GM12801 (cell line): Measurements from ENCODE around the gene STK33.

Source experiments
- TF ChIP-seq, protein P1 (sequence below): IDR thresholded peaks from one replicate; pipeline ENCODE4 v1.5.1; 2011; ENCODE audit warnings: control low read depth; ENCODE audit not compliant: insufficient read length; ENCODE audit errors: extremely low read depth

STK33 gene

DNA sequence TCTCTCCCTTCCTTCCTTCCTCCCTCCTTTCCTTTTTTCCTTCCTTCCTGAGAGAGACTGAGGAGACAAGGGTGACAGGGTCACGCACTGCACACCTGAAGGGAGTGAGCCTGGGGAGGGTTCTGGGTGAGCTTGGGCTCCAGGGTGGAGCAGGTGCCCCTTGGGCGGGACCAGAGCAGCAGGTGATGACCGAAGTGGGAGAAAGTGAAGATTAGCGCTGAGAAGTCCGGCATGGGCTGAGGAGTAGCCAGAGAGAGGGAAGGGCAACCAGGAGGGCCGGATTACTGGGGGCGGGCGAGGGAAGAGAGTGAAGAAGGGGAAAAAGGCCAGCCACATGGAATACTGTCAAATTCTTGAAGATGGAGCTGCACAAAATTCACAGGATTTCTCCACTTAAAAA lies 231.1 kb downstream of the STK33 start:
- TF ChIP-seq, protein P1, sequence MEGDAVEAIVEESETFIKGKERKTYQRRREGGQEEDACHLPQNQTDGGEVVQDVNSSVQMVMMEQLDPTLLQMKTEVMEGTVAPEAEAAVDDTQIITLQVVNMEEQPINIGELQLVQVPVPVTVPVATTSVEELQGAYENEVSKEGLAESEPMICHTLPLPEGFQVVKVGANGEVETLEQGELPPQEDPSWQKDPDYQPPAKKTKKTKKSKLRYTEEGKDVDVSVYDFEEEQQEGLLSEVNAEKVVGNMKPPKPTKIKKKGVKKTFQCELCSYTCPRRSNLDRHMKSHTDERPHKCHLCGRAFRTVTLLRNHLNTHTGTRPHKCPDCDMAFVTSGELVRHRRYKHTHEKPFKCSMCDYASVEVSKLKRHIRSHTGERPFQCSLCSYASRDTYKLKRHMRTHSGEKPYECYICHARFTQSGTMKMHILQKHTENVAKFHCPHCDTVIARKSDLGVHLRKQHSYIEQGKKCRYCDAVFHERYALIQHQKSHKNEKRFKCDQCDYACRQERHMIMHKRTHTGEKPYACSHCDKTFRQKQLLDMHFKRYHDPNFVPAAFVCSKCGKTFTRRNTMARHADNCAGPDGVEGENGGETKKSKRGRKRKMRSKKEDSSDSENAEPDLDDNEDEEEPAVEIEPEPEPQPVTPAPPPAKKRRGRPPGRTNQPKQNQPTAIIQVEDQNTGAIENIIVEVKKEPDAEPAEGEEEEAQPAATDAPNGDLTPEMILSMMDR = no peak

DNA sequence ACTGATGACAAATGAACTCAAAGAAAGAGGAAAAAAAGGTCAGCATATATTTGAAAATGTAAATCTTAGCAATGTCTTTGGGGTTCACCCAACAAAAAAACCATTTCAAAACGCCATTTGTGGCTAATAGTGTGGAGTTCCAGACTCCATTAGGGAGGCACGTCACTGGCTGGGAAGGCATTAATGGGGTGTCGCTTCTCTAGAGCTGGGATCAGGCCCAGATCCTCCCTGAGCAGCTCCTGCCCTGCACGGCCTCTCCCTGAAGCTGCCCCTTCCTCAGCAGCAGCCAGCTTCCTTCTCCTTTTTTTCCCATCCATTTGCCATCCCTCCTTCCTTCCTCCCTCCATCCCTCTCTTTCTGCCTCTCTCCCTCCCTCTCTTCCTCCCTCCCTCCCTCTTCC lies 231.5 kb downstream of the STK33 start:
- TF ChIP-seq, protein P1 = no peak

DNA sequence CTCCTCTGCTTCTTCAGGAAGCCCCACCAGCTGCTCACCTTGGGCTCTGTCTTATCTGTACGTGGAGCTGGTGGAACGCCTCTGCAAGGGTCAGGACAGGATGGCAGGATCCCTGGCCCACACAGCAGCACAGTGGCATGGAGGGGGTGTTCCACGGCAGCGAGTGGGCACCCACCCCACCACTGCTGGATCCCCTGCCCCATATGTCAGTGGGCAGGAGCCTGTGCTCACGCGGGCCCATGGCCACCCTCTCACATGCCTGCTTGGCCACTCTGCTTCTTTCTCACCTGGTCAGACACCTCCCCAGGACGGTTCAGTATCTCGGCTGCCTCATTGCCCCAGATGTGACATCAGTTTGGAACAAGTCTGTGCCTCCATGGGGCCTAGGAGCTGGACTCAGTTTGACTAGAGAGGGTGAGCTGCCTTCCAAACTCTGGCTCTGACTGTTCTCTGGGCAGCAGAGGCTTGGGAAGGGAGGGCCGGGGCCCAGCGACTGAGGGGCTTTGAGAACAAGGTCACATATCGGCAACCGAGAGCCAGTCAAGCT lies 232.3 kb downstream of the STK33 start:
- TF ChIP-seq, protein P1 = no peak

DNA sequence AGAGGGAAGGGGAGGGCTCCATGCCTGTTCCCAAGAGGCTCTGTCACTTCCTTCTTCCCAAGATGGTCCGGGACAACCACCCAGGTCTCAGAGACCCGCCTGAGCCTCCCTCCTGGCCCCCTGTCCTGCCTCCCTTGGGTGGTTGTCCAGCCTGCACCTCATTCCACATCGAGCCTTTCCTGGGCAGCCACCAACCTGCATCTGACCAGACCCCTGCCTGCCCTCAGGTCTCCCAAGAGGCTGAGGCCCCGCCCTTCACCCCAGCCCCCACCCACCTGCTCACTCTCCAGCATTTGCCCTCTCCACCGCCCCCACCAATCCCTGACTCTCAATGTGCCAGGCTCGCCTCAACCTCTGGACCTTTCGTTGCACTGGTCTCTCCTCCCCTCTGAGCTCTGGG lies 232.8 kb downstream of the STK33 start:
- TF ChIP-seq, protein P1 = no peak

DNA sequence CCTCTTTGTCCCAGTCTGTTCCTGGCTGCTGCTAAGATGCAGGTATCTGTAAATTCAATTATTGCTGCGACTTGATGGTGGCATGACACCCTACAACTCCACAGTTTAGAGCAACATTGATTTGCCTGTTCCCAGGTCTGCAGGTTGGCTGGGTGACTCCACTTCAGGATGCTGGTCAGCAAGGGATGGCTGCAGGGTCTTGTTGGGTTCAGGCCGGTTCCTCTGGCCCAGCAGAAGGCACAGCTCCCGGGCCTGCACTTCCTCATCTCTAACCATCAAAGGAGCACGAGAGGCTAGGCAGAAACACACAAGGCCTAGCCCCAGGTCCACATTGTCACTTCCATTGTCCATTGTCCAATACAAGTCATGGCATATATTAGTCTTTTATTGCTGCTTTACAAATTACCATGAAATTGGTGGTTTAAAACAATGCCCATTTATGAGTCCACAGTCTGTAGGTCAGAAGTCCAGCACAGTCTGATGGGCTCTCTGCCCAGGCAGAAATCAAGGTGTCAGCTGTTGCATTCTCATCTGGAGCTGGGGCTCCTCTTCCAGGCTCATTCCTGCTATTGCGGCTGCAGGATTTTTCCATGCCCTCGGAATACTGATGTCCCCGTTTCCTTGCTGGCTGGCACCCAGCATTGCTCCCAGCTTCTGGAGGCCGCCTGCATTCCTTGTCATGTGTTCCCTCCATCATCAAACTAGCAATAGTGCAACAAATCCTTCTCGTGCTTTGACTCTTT lies 233.8 kb downstream of the STK33 start:
- TF ChIP-seq, protein P1 = no peak

DNA sequence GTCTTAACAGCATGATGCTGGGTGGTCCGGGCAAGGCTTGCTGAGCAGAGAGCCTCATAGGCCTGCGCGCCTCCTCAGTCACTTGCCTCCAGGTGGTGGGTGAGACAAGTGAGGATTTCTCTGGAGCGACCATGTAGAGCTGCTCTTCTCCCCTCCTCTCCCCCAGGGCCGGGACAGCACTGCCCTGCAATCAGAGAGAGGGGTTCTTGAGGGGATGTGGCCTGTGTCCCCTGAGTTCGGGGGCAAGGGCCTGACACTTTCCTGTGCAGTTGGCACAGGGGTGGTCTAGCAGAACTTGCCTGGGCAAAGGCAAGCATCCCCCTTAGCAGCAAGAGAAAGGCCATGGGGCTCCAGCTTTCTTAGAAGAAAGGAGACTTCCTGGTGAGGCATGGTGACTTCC lies 234.5 kb downstream of the STK33 start:
- TF ChIP-seq, protein P1 = no peak

DNA sequence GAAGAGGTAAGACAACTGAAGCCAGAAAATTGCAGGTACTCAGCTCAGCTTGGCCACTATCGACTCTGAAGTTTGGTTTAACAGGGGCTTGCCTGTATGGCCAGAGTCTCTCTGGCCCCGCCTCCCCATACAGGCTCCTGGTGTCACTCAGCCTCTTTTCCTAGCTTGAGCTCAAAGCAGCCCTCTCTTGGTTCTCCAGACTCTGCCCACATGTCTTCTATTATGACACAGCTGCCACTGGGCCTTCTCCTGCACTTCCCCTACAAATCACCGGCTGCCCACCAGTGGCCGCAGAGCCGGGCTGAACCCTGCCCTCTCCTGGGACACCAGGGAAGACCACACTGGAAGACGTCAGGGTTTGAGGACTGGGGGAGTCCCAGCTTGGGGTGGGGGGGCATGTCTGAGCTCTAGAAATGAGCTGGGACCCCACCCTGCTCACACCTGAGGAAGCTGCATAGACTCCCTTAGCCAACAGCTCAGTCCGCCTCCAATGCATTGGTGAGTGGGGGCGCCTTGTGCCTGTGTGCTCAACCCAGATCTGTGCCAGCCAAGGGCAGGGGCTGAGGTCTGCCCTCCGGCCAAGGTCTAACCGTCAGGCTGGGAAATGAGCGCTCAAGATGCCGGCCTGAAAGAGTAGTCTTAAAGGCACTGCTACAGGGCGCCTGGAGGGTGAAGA lies 236.0 kb downstream of the STK33 start:
- TF ChIP-seq, protein P1 = no peak
